B cell (primary cell): ENCODE measurements around the gene MXRA8. TPM values are rescaled to one million over a fixed set of nuclear protein-coding genes. Genes with fewer than 3 reads are reported as not detected.
A peak's percentile ranks its signal among the peaks of the same experiment; 100 is the strongest.

Source experiments
- ATAC-seq: fragments of 200-7000 bp; cut with Tn5 transposase; one replicate; pipeline ENCODE4 v1.10.0; 2021; ENCODE audit warnings: low read depth, mild to moderate bottlenecking, moderate number of reproducible peaks, moderate library complexity
- CTCF ChIA-PET: fragments of 350-600 bp; sonication (Branson Sonifier 250); formaldehyde crosslinking; loops from one replicate; lab custom pipeline; 2021; ENCODE audit warnings: antibody characterized with exemption, inconsistent platforms; lab: Charles Lee
- POLR2A ChIA-PET: fragments of 350-600 bp; sonication (Branson Sonifier 250); formaldehyde crosslinking; loops from one replicate; lab custom pipeline; 2021; ENCODE audit warnings: antibody characterized with exemption; lab: Charles Lee
- DNase-seq: peaks from one replicate; pipeline ENCODE4 v3.0.0; 2013
- H2AFZ ChIP-seq: 2 replicates; pipeline ENCODE4 v1.6.1; 2012; ENCODE audit warnings: mild to moderate bottlenecking, low read depth, low read length; ENCODE audit not compliant: insufficient read depth, poor library complexity, severe bottlenecking
- H3K27ac ChIP-seq, 2 donors: 1 replicate in 1 of 2; 2 replicates in 1 of 2; pipeline ENCODE4 v1.5.1; 2012 to 2013; ENCODE audit warnings: low read length in 2 of 2, mild to moderate bottlenecking in 2 of 2, moderate library complexity in 1 of 2
- H3K27me3 ChIP-seq, 4 experiments: fragments of 200-600 bp in 1 of 4; sonication (generic) in 1 of 4; replicated peaks in 1 of 4; 1 replicate in 2 of 4; 2 replicates in 2 of 4; pipeline versions ENCODE4 v1.6.1 to v1.7.0; 2013 to 2016; ENCODE audit warnings: low read length in 3 of 4, mild to moderate bottlenecking in 2 of 4, mixed read lengths in 1 of 4, moderate library complexity in 1 of 4; ENCODE audit not compliant: insufficient read depth in 4 of 4, control insufficient read depth in 3 of 4; ENCODE audit errors: control extremely low read depth in 1 of 4
- H3K36me3 ChIP-seq, 2 experiments: replicated peaks in 1 of 2; 1 replicate in 1 of 2; 2 replicates in 1 of 2; pipeline versions ENCODE4 v1.6.1 to v1.7.1; 2013; ENCODE audit warnings: low read length in 1 of 2; ENCODE audit not compliant: insufficient read depth in 2 of 2, control insufficient read depth in 1 of 2; ENCODE audit errors: control extremely low read depth in 1 of 2, extremely low read depth in 1 of 2
- H3K4me1 ChIP-seq, 2 donors: fragments of 200-600 bp in 1 of 2; sonication (generic) in 1 of 2; 1 replicate in 1 of 2; 2 replicates in 1 of 2; pipeline versions ENCODE4 v1.5.1 to v1.6.1; 2013 to 2017; ENCODE audit warnings: low read length in 2 of 2; ENCODE audit not compliant: control insufficient read depth in 2 of 2, insufficient read depth in 2 of 2
- H3K4me2 ChIP-seq: replicated peaks from 2 replicates; pipeline ENCODE3; 2012; ENCODE audit warnings: mild to moderate bottlenecking, low read depth, low read length; ENCODE audit not compliant: poor library complexity, severe bottlenecking
- H3K4me3 ChIP-seq, 5 experiments: fragments of 200-600 bp in 1 of 5; sonication (generic) in 1 of 5; 1 replicate in 3 of 5; 2 replicates in 2 of 5; pipeline versions ENCODE4 v1.5.1 to v1.7.0; 2011 to 2016; ENCODE audit warnings: low read length in 4 of 5, mild to moderate bottlenecking in 4 of 5, low read depth in 2 of 5, control low read depth in 1 of 5, moderate library complexity in 1 of 5; ENCODE audit not compliant: insufficient read depth in 1 of 5; ENCODE audit errors: control extremely low read depth in 1 of 5, extremely low read depth in 1 of 5
- H3K79me2 ChIP-seq: fragments of 200-600 bp; sonication (generic); one replicate; pipeline ENCODE4 v1.6.0; 2016; ENCODE audit warnings: low read length; ENCODE audit not compliant: control insufficient read depth, insufficient read depth
- H3K9ac ChIP-seq: fragments of 200-600 bp; sonication (generic); 2 replicates; pipeline ENCODE4 v1.6.1; 2017; ENCODE audit warnings: mild to moderate bottlenecking, low read length, moderate library complexity
- H3K9me3 ChIP-seq, 3 donors: one replicate each; pipeline versions ENCODE4 v1.6.1 to v1.7.1; 2013; ENCODE audit warnings: low read length in 2 of 3; ENCODE audit not compliant: control insufficient read depth in 2 of 3, insufficient read depth in 1 of 3; ENCODE audit errors: control extremely low read depth in 1 of 3
- H4K20me1 ChIP-seq: 2 replicates; pipeline ENCODE4 v1.6.0; 2012; ENCODE audit warnings: mild to moderate bottlenecking, low read length; ENCODE audit not compliant: insufficient read depth, control insufficient read depth, poor library complexity, severe bottlenecking
- H3K27ac Mint-ChIP-seq: one replicate; pipeline ENCODE4 v1.8.0; 2021; ENCODE audit warnings: mixed read lengths
- H3K27me3 Mint-ChIP-seq: one replicate; pipeline ENCODE4 v1.8.0; 2021; ENCODE audit warnings: mixed read lengths
- H3K4me1 Mint-ChIP-seq: one replicate; pipeline ENCODE4 v1.8.0; 2021; ENCODE audit warnings: mixed read lengths
- H3K4me3 Mint-ChIP-seq: one replicate; pipeline ENCODE4 v1.8.0; 2021; ENCODE audit warnings: mixed read lengths
- H3K9me3 Mint-ChIP-seq: one replicate; pipeline ENCODE4 v1.8.0; 2022; ENCODE audit warnings: mixed read lengths; ENCODE audit not compliant: insufficient read depth
- EZH2 ChIP-seq: IDR thresholded peaks from 2 replicates; pipeline ENCODE4 v1.6.1; 2012; ENCODE audit warnings: borderline replicate concordance, low read depth, mild to moderate bottlenecking, moderate library complexity, low read length; ENCODE audit not compliant: insufficient read depth, poor library complexity, severe bottlenecking
- WGBS: methylation state at CpG from one replicate; pipeline ENCODE4 v1.1.5; 2013; ENCODE audit warnings: missing lambda C conversion rate; ENCODE audit not compliant: insufficient coverage; 5-methylcytosine and 5-hydroxymethylcytosine counted together
- intact Hi-C: fragments of 100-400 bp; cut with micrococcal nuclease; formaldehyde crosslinking; loops from one replicate; pipeline ENCODE4 v1.10.0; 2022
- polyA plus RNA-seq: library from polyadenylated mRNA; depleted of rRNA; stranded (reverse); fragments of >200 nt; gene quantifications from 2 replicates; pipeline ENCODE4 v1.2.3, GENCODE V29; 2012
- total RNA-seq, 2 donors: library from RNA; stranded (reverse); fragments of 120-200 nt in 1 of 2; gene quantifications; 1 replicate in 1 of 2; 2 replicates in 1 of 2; pipeline versions ENCODE4 v1.2.3 to v1.2.4, GENCODE V29; 2013 to 2022
- TF ChIP-seq, protein P1 (sequence below): fragments of 200-600 bp; IDR thresholded peaks from one replicate; pipeline ENCODE4 v1.8.0; 2022; ENCODE audit warnings: antibody characterized with exemption, mild to moderate bottlenecking

Gene MXRA8
- total and polyA plus RNA-seq, 2 donors (not counting 1 experiment from before 2014, with no cell fraction given) = 0.10 TPM; not detected in 1

DNA sequence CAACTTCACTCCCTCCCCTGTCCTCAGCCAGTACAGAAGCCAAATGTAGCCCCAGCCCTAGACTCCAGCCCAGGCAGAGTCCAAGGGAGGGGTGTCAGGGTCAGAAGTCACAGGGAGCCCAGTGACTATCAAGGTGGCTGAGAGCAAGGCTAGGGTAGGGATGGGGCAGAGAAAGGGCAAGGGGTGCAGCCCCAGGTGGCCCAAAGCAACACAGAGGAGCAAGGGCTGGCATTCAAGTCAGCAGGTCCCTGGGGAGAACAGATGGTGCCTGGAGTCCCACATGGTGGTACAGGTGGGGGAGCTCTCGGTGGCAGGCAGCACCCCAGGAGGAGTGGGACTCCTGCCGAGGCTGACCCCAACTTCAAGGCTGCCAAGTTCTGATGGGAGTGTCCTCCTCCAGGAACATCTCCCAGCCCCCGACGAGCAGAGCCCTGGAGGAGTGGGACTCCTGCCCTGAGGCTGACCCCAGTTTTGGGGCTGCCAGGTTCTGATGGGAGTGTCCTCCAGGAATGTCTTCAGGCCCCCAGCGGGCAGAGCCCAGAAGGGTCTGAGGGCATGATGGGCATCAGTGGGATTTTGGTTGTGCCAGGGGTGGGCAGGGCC lies 5.5 kb downstream of the MXRA8 start:
- Histone ChIP-seq H3K4me1 (peaks cover 33 to 37% of the 10 kb centered on the region in 2 donors), H3K4me2 (peak overlapping the region; percentile 55), H3K79me2 (peaks cover 7% of the 10 kb centered on the region), H3K4me3 (no peak overlapping the region), H3K27ac (no peak overlapping the region), H3K27me3 (peaks cover 0 to 47% (median 13%) of the 10 kb centered on the region in 4 experiments), H2AFZ (no peak overlapping the region), H3K9ac (no peak overlapping the region), H4K20me1 (peaks cover 6% of the 10 kb centered on the region), H3K9me3 (peaks cover 0 to 7% (median 0%) of the 10 kb centered on the region in 3 donors), H3K36me3 (no peaks in the 10 kb centered on the region)
- CTCF ChIA-PET = interaction anchor here (2.4 kb wide), 1 partner anchor 18 kb away, joined by 8 read pairs; no protein-coding TSS in a partner anchor
- no peak for ATAC-seq
- intact Hi-C loops = no loop called here
- POLR2A ChIA-PET = no interaction called here
- Mint-ChIP-seq H3K4me3 (peak overlapping the region; percentile 79), H3K27me3 (peaks cover 20% of the 10 kb centered on the region), H3K4me1 (peaks cover 22% of the 10 kb centered on the region), H3K27ac (no peak overlapping the region), H3K9me3 (no peaks in the 10 kb centered on the region)
- WGBS = 26% methylated on average over 4 of the region's 5 CpGs
- TF ChIP-seq, protein P1, sequence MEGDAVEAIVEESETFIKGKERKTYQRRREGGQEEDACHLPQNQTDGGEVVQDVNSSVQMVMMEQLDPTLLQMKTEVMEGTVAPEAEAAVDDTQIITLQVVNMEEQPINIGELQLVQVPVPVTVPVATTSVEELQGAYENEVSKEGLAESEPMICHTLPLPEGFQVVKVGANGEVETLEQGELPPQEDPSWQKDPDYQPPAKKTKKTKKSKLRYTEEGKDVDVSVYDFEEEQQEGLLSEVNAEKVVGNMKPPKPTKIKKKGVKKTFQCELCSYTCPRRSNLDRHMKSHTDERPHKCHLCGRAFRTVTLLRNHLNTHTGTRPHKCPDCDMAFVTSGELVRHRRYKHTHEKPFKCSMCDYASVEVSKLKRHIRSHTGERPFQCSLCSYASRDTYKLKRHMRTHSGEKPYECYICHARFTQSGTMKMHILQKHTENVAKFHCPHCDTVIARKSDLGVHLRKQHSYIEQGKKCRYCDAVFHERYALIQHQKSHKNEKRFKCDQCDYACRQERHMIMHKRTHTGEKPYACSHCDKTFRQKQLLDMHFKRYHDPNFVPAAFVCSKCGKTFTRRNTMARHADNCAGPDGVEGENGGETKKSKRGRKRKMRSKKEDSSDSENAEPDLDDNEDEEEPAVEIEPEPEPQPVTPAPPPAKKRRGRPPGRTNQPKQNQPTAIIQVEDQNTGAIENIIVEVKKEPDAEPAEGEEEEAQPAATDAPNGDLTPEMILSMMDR = no peak
- no peak for TF ChIP-seq EZH2
- peak; percentile 63 for DNase-seq
